A673 (cell line): Measurements from ENCODE around the gene AQR.

Experiments used
- CTCF ChIP-seq: fragments of 300-800, 200-600 bp; sonication (generic); conservative IDR thresholded peaks from 2 replicates; pipeline ENCODE4 v1.5.1; 2017; ENCODE audit warnings: low read depth, mild to moderate bottlenecking, antibody characterized with exemption, low read length, moderate library complexity, mixed read lengths
- EZH2 ChIP-seq: fragments of 200-600 bp; sonication (generic); IDR thresholded peaks from 2 replicates; pipeline ENCODE4 v1.6.1; 2017; ENCODE audit warnings: borderline replicate concordance, low read depth, mild to moderate bottlenecking, mixed read lengths, antibody characterized with exemption, low read length; ENCODE audit not compliant: poor library complexity, severe bottlenecking

GRCh38 chr15:34841262-34841725 is 128.2 kb downstream of the AQR start:
- TF ChIP-seq CTCF (no peak), EZH2 (no peak)
